HG03520 (cell line): Measurements from ENCODE around the gene FOXG1.

Experiments used
- ATAC-seq: cut with Tn5 transposase; IDR thresholded peaks from one replicate; pipeline ENCODE4 v1.9.1; 2021; ENCODE audit warnings: mild to moderate bottlenecking, moderate library complexity; ENCODE audit not compliant: unreplicated experiment

FOXG1 gene

DNA sequence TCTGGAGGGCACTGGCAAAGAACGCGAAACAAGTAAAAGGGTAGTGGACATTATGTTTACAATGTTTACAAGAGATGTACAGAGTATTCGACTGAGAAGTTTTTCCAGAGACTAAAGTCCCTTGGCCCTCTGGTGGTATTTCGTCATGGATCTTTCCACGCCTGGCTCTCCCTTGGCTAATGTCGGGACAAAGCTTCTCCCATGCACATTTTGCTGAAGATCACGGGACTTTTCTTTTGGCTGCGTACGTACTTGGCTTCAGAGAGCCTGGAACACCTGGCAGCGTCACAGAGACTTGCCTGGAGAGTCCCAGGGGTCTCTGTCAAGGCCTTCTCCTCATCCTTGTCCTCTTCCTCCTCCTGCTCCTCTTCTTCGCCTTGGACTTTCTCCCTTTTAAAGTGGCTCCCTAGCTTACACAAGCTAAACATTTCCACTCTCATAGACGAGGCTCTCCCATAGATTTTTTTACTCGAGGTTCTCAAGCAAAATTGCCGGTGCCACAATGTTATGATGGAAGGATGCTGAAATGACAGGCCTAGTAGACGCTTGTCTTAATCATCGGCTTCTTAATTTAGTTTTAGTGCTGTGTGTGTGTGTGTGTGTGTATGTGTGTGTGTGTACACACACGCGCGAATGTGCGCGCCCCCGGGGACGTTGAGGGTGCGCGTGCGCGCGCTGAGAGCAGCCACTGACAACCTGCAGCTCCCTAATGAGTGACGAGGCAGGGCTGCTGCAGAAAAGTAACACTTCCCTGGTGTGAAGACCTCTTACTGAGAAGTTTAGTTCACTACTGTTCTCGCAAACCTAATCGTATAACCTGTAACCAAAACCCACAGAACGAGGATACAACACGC lies 4.9 kb upstream of the FOXG1 start:
- ATAC-seq, result no peak

- no peak for ATAC-seq
Observed at GRCh38 chr14:28762303-28762954, 4.2 kb upstream of the FOXG1 start.

- no peak for ATAC-seq
Observed at GRCh38 chr14:28762955-28763326, 3.6 kb upstream of the FOXG1 start.

DNA sequence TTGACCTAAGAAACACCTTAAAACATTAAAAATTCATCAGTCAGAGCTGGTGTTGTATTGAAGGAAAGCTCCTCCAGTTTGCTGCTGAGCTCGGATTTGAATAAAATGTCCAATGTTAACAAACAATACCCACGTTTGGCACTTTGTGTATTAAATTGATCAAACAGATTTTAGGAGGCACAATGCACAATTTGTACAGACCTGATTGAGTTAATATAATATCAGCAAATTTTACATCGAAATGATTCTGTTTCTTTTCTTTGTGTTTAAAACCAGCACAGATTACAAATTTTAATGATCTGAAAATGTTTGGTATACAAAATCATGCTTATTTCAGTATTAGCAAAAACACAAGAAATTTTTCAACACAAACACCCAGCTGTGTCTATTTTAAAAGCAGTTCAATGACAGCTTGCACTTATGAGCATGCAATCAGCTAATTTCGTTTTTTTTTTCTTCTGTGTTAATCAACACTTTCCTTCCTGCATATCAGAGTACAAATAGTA lies 2.8 kb upstream of the FOXG1 start:
- ATAC-seq, result no peak

- ATAC-seq, result no peak
Observed at GRCh38 chr14:28764257-28765160, 2.1 kb upstream of the FOXG1 start.

GRCh38 chr14:28765169-28765830 lies 1.3 kb upstream of the FOXG1 start:
- ATAC-seq, result no peak

GRCh38 chr14:28765831-28766468 lies 637 bp upstream of the FOXG1 start:
- ATAC-seq, result no peak

GRCh38 chr14:28767030-28767852 lies 654 bp downstream of the FOXG1 start:
- ATAC-seq, result no peak

GRCh38 chr14:28767853-28768741 lies 1.5 kb downstream of the FOXG1 start:
- ATAC-seq, result no peak

DNA sequence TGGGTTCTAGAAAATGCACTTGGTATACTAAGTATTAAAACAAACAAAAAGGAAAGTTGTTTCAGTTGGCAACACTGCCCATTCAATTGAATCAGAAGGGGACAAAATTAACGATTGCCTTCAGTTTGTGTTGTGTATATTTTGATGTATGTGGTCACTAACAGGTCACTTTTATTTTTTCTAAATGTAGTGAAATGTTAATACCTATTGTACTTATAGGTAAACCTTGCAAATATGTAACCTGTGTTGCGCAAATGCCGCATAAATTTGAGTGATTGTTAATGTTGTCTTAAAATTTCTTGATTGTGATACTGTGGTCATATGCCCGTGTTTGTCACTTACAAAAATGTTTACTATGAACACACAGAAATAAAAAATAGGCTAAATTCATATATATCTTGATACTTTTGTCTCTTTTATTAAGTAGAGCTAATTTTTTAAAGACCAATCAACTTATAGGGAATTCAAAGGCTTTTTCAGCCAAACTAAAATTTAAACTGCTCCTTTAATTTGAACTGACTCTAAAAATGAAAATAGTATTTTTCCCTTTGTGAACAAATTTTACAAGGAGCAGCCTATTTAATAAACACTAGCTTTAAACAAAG lies 2.8 kb downstream of the FOXG1 start:
- ATAC-seq, result no peak

DNA sequence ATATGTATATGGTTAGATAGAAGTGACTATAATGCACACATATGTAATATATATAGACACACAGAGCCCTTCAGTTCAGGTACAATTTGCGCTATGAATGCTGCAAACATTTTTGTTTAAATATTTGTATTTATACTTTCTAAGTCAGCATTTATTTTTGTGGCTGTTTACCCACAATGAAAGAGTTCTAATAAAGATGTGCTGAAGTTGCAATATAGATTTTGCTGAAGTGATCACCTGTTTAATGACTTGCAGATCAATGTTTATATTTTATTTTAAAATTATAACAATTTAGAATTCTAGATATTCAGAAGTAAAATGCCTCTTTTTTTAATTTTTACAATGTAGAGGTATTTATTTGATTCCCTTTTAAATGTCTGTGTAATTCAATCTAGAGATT lies 3.5 kb downstream of the FOXG1 start:
- ATAC-seq, result no peak

- no peak for ATAC-seq
Observed at GRCh38 chr14:28770630-28771029, 4.0 kb downstream of the FOXG1 start.

GRCh38 chr14:28771168-28771567 lies 4.6 kb downstream of the FOXG1 start:
- ATAC-seq, result no peak

- ATAC-seq, result no peak
Observed at GRCh38 chr14:28772613-28773012, 6.0 kb downstream of the FOXG1 start.

GRCh38 chr14:28773176-28773575 lies 6.6 kb downstream of the FOXG1 start:
- no peak for ATAC-seq

DNA sequence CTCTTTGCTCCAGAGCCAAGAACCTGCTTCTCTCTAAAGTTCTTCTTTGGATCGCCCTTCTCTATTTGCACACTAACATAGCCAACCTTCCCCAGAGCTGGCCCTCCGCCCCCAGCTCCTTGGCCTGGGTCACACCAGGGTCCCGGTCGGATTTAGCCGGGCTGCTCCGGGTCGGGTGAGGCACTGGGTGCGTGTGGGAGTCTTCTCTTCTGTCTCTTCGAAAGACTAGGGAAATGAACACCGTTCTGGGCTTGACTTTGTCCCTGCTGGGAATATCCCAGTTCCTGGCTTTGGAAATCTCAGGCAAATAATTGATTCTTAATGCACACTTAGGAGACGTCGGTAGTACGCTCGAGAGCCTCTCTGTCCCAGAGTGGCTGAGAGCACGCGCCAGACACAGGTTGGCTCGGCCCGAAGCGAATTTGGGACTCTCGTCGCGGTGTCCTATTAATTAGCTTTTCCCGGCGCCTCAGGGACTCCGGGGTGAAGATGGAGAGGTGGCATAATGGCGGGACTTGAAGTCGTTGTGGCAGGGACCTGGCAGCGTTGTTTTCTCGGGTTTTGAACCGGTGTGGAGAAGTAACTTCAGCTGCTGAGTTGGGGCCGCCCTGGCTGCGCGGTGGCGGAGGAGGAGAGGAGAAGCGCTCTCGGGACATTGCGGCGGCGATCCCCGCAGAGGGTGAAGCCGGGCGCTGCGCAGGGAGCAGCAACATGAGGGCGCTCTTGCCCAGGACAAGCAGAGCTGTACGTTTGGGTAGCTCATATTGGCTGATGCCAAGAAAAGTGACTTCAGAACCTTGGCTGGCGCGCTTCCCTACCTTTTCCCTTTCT lies 7.5 kb downstream of the FOXG1 start:
- no peak for ATAC-seq
